Natural killer cell (primary cell): ENCODE measurements around the gene ETV7. TPM values are rescaled to one million over a fixed set of nuclear protein-coding genes. Genes with fewer than 3 reads are reported as not detected.

Source experiments
- ATAC-seq, 3 donors: fragments of 150-1000 bp in 2 of 3; fragments of 200-7000 bp in 1 of 3; cut with Tn5 transposase; 1 replicate in 1 of 3; 2 replicates in 2 of 3; pipeline ENCODE4 v1.10.0; 2021; ENCODE audit warnings: mild to moderate bottlenecking in 2 of 3, moderate library complexity in 2 of 3
- DNase-seq, 2 donors: peaks; one replicate each; pipeline versions ENCODE4 v3.0.0 to v3.0.0-alpha.2; 2013 to 2021; ENCODE audit warnings: mixed read lengths in 1 of 2
- H3K27ac ChIP-seq: one replicate; pipeline ENCODE4 v1.5.1; 2013; ENCODE audit warnings: mild to moderate bottlenecking, low read length
- H3K27me3 ChIP-seq: one replicate; pipeline ENCODE4 v1.6.1; 2013; ENCODE audit warnings: low read length; ENCODE audit not compliant: control insufficient read depth, insufficient read depth
- H3K36me3 ChIP-seq: one replicate; pipeline ENCODE4 v1.6.1; 2013; ENCODE audit warnings: low read length; ENCODE audit not compliant: control insufficient read depth, insufficient read depth
- H3K4me1 ChIP-seq: one replicate; pipeline ENCODE4 v1.6.1; 2013; ENCODE audit warnings: low read length; ENCODE audit not compliant: control insufficient read depth, insufficient read depth
- H3K4me3 ChIP-seq: one replicate; pipeline ENCODE4 v1.5.1; 2013; ENCODE audit warnings: low read length
- H3K9me3 ChIP-seq: one replicate; pipeline ENCODE4 v1.6.1; 2013; ENCODE audit warnings: low read length; ENCODE audit not compliant: control insufficient read depth, insufficient read depth
- H3K27ac Mint-ChIP-seq, 2 donors: one replicate each; pipeline ENCODE4 v1.8.0; 2022; ENCODE audit warnings: mild to moderate bottlenecking in 2 of 2, mixed read lengths in 2 of 2, moderate library complexity in 1 of 2
- H3K27me3 Mint-ChIP-seq, 2 donors: one replicate each; pipeline ENCODE4 v1.8.0; 2022; ENCODE audit warnings: low read depth in 2 of 2, mixed read lengths in 2 of 2
- H3K36me3 Mint-ChIP-seq: one replicate; pipeline ENCODE4 v1.8.0; 2022; ENCODE audit warnings: mixed read lengths
- H3K4me1 Mint-ChIP-seq, 2 donors: one replicate each; pipeline ENCODE4 v1.8.0; 2022; ENCODE audit warnings: mixed read lengths in 2 of 2
- H3K4me3 Mint-ChIP-seq: one replicate; pipeline ENCODE4 v1.8.0; 2022; ENCODE audit warnings: mild to moderate bottlenecking, moderate library complexity, mixed read lengths
- H3K9me3 Mint-ChIP-seq, 2 donors: one replicate each; pipeline ENCODE4 v1.8.0; 2022; ENCODE audit warnings: mixed read lengths in 2 of 2
- CTCF ChIP-seq: fragments of 200-600 bp; IDR thresholded peaks from one replicate; pipeline ENCODE4 v1.8.0; 2022; ENCODE audit warnings: antibody characterized with exemption
- WGBS: methylation state at CpG from one replicate; pipeline ENCODE4 v1.1.7; 2013; ENCODE audit warnings: missing lambda C conversion rate; ENCODE audit not compliant: insufficient coverage; 5-methylcytosine and 5-hydroxymethylcytosine counted together
- intact Hi-C: fragments of 100-400 bp; cut with micrococcal nuclease; formaldehyde crosslinking; loops from one replicate; pipeline ENCODE4 v1.14.2; 2022
- total RNA-seq, 4 donors: library from RNA; stranded (reverse); fragments of 120-200 nt in 1 of 4; gene quantifications; one replicate each; pipeline versions ENCODE4 v1.2.3 to v1.2.4, GENCODE V29; 2013 to 2022

ETV7 gene
- total RNA-seq, 3 donors from 2014 or later (not counting 1 experiment from before 2014, with no cell fraction given) = 0.96 to 2.8 (median 1.7) TPM

DNA sequence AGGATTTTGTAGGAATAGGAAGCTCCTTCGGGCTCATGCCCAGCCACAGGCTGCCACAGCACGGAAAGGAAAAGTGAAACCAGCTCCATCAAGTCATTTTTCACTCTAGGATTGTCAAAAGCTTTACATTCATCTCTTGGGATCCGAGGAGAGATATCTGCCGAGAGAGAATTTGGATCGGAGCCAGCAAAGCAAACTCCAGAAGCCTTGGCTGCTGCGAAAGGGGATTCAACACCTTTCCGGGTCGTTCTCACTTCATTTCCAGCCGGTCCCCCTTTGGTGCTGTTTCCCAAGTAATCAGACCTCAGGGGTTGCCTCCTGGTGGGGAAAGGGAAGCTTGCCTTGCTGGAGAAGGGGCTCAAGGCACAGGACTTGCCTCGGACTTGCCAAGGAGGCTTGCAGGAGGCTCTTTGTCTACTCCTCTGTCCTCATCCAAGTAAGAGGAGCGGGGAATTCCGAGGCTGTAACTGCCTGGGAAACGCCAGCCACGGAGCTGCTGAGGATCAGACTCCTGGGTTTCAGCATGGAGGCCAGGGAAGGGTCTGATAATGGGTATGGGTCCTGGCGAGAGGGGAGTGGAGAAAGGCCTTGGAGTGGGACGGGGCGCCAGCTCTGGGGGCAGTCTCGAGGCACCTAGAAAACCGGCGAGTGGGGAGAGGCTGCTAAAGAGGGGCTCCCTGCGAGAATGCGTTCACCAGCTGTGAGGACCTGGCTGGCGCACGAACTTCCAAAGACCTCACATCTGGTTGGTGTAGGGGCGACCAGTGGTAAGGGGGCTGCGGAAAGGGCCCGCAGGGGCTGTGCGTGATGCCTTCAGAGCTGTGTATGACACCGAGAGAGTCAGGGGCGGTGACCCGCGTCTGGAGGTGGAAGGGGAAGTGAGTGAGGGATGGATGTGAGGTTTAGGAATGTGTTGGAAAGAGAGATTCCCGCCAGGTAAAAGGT lies 702 bp downstream of the ETV7 start:
- H3K36me3 ChIP-seq = no peaks in the 10 kb centered on the region
- H3K27ac ChIP-seq = no peak overlapping the region
- H3K9me3 ChIP-seq = no peaks in the 10 kb centered on the region
- H3K4me1 Mint-ChIP-seq = peaks cover 21 to 23% of the 10 kb centered on the region in 2 donors
- peak in 1 of 2 donors; percentile 41 for DNase-seq
- peaks cover 14 to 29% of the 10 kb centered on the region in 2 donors for H3K27me3 Mint-ChIP-seq
- no peaks in the 10 kb centered on the region for H3K9me3 Mint-ChIP-seq
- H3K4me3 ChIP-seq = peak overlapping the region; percentile 65
- 5% methylated on average over 32 of the region's 33 CpGs for WGBS
- no peak for TF ChIP-seq CTCF
- peaks cover 20% of the 10 kb centered on the region for H3K4me1 ChIP-seq
- intact Hi-C loops = no loop called here
- H3K36me3 Mint-ChIP-seq = no peaks in the 10 kb centered on the region
- H3K27me3 ChIP-seq = peaks cover 10% of the 10 kb centered on the region
- peak overlapping the region; percentile 98 for H3K4me3 Mint-ChIP-seq
- peak overlapping the region; percentile 47 to 76 for H3K27ac Mint-ChIP-seq
- peak; percentile 40 to 52 (median 49) for ATAC-seq

- peaks cover 21 to 23% of the 10 kb centered on the region in 2 donors for H3K4me1 Mint-ChIP-seq
- Histone ChIP-seq H3K9me3 (no peaks in the 10 kb centered on the region), H3K27ac (no peak overlapping the region), H3K4me3 (no peak overlapping the region), H3K27me3 (peaks cover 10% of the 10 kb centered on the region), H3K36me3 (no peaks in the 10 kb centered on the region), H3K4me1 (peaks cover 20% of the 10 kb centered on the region)
- H3K27me3 Mint-ChIP-seq = peaks cover 14 to 15% of the 10 kb centered on the region in 2 donors
- WGBS = 76% methylated on average over 2 of the region's 2 CpGs
- intact Hi-C loops = no loop called here
- H3K27ac Mint-ChIP-seq = no peak overlapping the region
- no peak for TF ChIP-seq CTCF
- no peak for ATAC-seq
- H3K9me3 Mint-ChIP-seq = no peaks in the 10 kb centered on the region
- no peaks in the 10 kb centered on the region for H3K36me3 Mint-ChIP-seq
- DNase-seq = no peak
- no peak overlapping the region for H3K4me3 Mint-ChIP-seq
Observed at GRCh38 chr6:36384095-36384494, 3.4 kb downstream of the ETV7 start.

GRCh38 chr6:36383606-36384005 lies 3.9 kb downstream of the ETV7 start:
- no peaks in the 10 kb centered on the region for H3K36me3 ChIP-seq
- H3K4me3 ChIP-seq = no peak overlapping the region
- Mint-ChIP-seq H3K9me3 (no peaks in the 10 kb centered on the region), H3K27me3 (peaks cover 13 to 14% of the 10 kb centered on the region in 2 donors), H3K4me3 (no peak overlapping the region), H3K4me1 (peaks cover 21 to 22% of the 10 kb centered on the region in 2 donors), H3K36me3 (no peaks in the 10 kb centered on the region), H3K27ac (no peak overlapping the region)
- DNase-seq (no peak), ATAC-seq (no peak)
- TF ChIP-seq CTCF = no peak
- H3K27me3 ChIP-seq = peaks cover 10% of the 10 kb centered on the region
- intact Hi-C loops = no loop called here
- WGBS = 79% methylated on average over 2 of the region's 2 CpGs
- no peaks in the 10 kb centered on the region for H3K9me3 ChIP-seq
- peaks cover 20% of the 10 kb centered on the region for H3K4me1 ChIP-seq
- H3K27ac ChIP-seq = no peak overlapping the region
